WI38 (cell line): Measurements from ENCODE around the gene SHC1.
A peak's percentile ranks its signal among the peaks of the same experiment; 100 is the strongest.
"Not testable (repeated sequence)": the region's sequence is repeated elsewhere in the genome, so short reads cannot be mapped to it uniquely, and the experiment has no call there.

ENCODE experiments used
- H3K4me3 ChIP-seq: 2 replicates; pipeline ENCODE4 v1.5.1; 2011; ENCODE audit warnings: low read depth, mild to moderate bottlenecking, control low read depth, low read length
- CTCF ChIP-seq: IDR thresholded peaks from 2 replicates; pipeline ENCODE4 v1.5.1; 2012; ENCODE audit warnings: low read depth, mild to moderate bottlenecking, control low read depth, low read length

The SHC1 gene

GRCh38 chr1:154982897-154983648, 12.5 kb upstream of the SHC1 start, which contains the start of gene FLAD1:
Gene FLAD1, plus strand, starts transcription at chr1:154983344. Its CDS starts 351 bp downstream, at chr1:154983695.
- no peak for TF ChIP-seq CTCF
- peak within 1 kb of the TSS; percentile 97 for H3K4me3 ChIP-seq

GRCh38 chr1:154982341-154982740, 11.8 kb upstream of the SHC1 start:
- no peak for TF ChIP-seq CTCF
- H3K4me3 ChIP-seq: peak overlapping the region; percentile 97

- no peak overlapping the region for H3K4me3 ChIP-seq
- TF ChIP-seq CTCF: no peak
Measured at GRCh38 chr1:154978360-154978759, 7.8 kb upstream of the SHC1 start.

GRCh38 chr1:154977762-154978161, 7.2 kb upstream of the SHC1 start:
- not testable (repeated sequence) for H3K4me3 ChIP-seq

GRCh38 chr1:154975409-154976059, 5.0 kb upstream of the SHC1 start:
- peak overlapping the region; percentile 89 for H3K4me3 ChIP-seq
- TF ChIP-seq CTCF: no peak

- H3K4me3 ChIP-seq: peak overlapping the region; percentile 89
- TF ChIP-seq CTCF: no peak
Measured at GRCh38 chr1:154974808-154975408, 4.4 kb upstream of the SHC1 start.

GRCh38 chr1:154974102-154974807, 3.7 kb upstream of the SHC1 start, which contains the start of gene CKS1B:
Gene CKS1B, plus strand, starts transcription at chr1:154974681. Its CDS starts 65 bp downstream, at chr1:154974746.
- TF ChIP-seq CTCF: no peak
- peak within 1 kb of the TSS; percentile 89 for H3K4me3 ChIP-seq
